H9 (cell line): ENCODE data around the gene BRPF1. TPM values are rescaled to one million over a fixed set of nuclear protein-coding genes. Genes with fewer than 3 reads are reported as not detected.

Experiments
- DNase-seq: peaks from one replicate; pipeline ENCODE4 v3.0.0-alpha.2; 2017
- H2AFZ ChIP-seq: one replicate; pipeline ENCODE4 v1.6.1; 2013; ENCODE audit warnings: mild to moderate bottlenecking, low read length, control low read depth, moderate library complexity
- H2AK5ac ChIP-seq: 2 replicates; pipeline ENCODE4 v1.6.1; 2013; ENCODE audit warnings: low read length, control low read depth, mixed read lengths; ENCODE audit not compliant: insufficient read length
- H2BK120ac ChIP-seq: one replicate; pipeline ENCODE4 v1.6.1; 2013; ENCODE audit warnings: low read depth, mild to moderate bottlenecking, low read length, control low read depth, inconsistent platforms; ENCODE audit not compliant: poor library complexity, severe bottlenecking
- H2BK12ac ChIP-seq: 2 replicates; pipeline ENCODE4 v1.6.1; 2013; ENCODE audit warnings: low read length, control low read depth, mixed read lengths, low read depth; ENCODE audit not compliant: insufficient read length
- H2BK15ac ChIP-seq: 2 replicates; pipeline ENCODE4 v1.6.1; 2013; ENCODE audit warnings: low read depth, low read length, control low read depth
- H2BK20ac ChIP-seq: one replicate; pipeline ENCODE4 v1.6.1; 2013; ENCODE audit warnings: low read depth, mild to moderate bottlenecking, low read length, control low read depth, inconsistent platforms; ENCODE audit not compliant: poor library complexity, severe bottlenecking
- H2BK5ac ChIP-seq: 2 replicates; pipeline ENCODE4 v1.6.1; 2013; ENCODE audit warnings: low read length, control low read depth, mixed read lengths; ENCODE audit not compliant: insufficient read length
- H3K14ac ChIP-seq: 2 replicates; pipeline ENCODE4 v1.6.1; 2013; ENCODE audit warnings: low read length, control low read depth; ENCODE audit not compliant: insufficient read depth
- H3K18ac ChIP-seq: 2 replicates; pipeline ENCODE4 v1.6.1; 2013; ENCODE audit warnings: low read depth, mild to moderate bottlenecking, mixed read lengths, low read length, control low read depth; ENCODE audit not compliant: insufficient read length
- H3K23ac ChIP-seq: 2 replicates; pipeline ENCODE4 v1.6.1; 2013; ENCODE audit warnings: low read length, control low read depth, mixed read lengths, low read depth; ENCODE audit not compliant: insufficient read length
- H3K23me2 ChIP-seq: 2 replicates; pipeline ENCODE4 v1.6.1; 2013; ENCODE audit warnings: low read depth, mild to moderate bottlenecking, mixed read lengths, low read length, control low read depth; ENCODE audit not compliant: insufficient read length, poor library complexity, severe bottlenecking
- H3K27ac ChIP-seq: 2 replicates; pipeline ENCODE4 v1.5.1; 2013; ENCODE audit warnings: low read length, control low read depth, mixed read lengths, low read depth; ENCODE audit not compliant: insufficient read length
- H3K27me3 ChIP-seq: 2 replicates; pipeline ENCODE4 v1.6.1; 2013; ENCODE audit warnings: low read length, control low read depth, inconsistent platforms; ENCODE audit not compliant: insufficient read depth
- H3K4ac ChIP-seq: 2 replicates; pipeline ENCODE4 v1.6.1; 2013; ENCODE audit warnings: low read depth, mild to moderate bottlenecking, control low read depth, inconsistent platforms, low read length, moderate library complexity
- H3K4me1 ChIP-seq: 2 replicates; pipeline ENCODE4 v1.6.1; 2013; ENCODE audit warnings: low read length, control low read depth, inconsistent platforms; ENCODE audit not compliant: insufficient read depth
- H3K4me2 ChIP-seq: 2 replicates; pipeline ENCODE4 v1.6.1; 2013; ENCODE audit warnings: low read length, control low read depth, mixed read lengths; ENCODE audit not compliant: insufficient read length, insufficient read depth
- H3K56ac ChIP-seq: 2 replicates; pipeline ENCODE4 v1.6.1; 2013; ENCODE audit warnings: low read depth, mild to moderate bottlenecking, mixed read lengths, low read length, control low read depth; ENCODE audit not compliant: insufficient read length
- H3K79me1 ChIP-seq: 2 replicates; pipeline ENCODE4 v1.6.1; 2013; ENCODE audit warnings: low read depth, mild to moderate bottlenecking, moderate library complexity, low read length, control low read depth, inconsistent platforms; ENCODE audit not compliant: insufficient read depth, poor library complexity, severe bottlenecking
- H3K79me2 ChIP-seq: 2 replicates; pipeline ENCODE4 v1.6.1; 2013; ENCODE audit warnings: low read length, control low read depth, inconsistent platforms; ENCODE audit not compliant: insufficient read depth
- H3K9ac ChIP-seq: 2 replicates; pipeline ENCODE4 v1.6.1; 2013; ENCODE audit warnings: low read length, control low read depth, mixed read lengths; ENCODE audit not compliant: insufficient read length; ENCODE audit errors: extremely low read depth
- H3K9me3 ChIP-seq: one replicate; pipeline ENCODE4 v1.6.1; 2013; ENCODE audit warnings: low read depth, low read length, inconsistent platforms; ENCODE audit not compliant: control insufficient read depth
- H3T11ph ChIP-seq: one replicate; pipeline ENCODE4 v1.6.1; 2013; ENCODE audit warnings: mild to moderate bottlenecking, low read length, control low read depth, inconsistent platforms
- H4K20me1 ChIP-seq: one replicate; pipeline ENCODE4 v1.6.1; 2013; ENCODE audit not compliant: control insufficient read depth, insufficient read length, insufficient read depth
- H4K5ac ChIP-seq: 2 replicates; pipeline ENCODE4 v1.6.1; 2013; ENCODE audit warnings: low read depth, mild to moderate bottlenecking, mixed read lengths, low read length, control low read depth; ENCODE audit not compliant: insufficient read length
- H4K8ac ChIP-seq: replicated peaks from 2 replicates; pipeline ENCODE4 v1.6.1; 2013; ENCODE audit warnings: low read length, control low read depth, mixed read lengths, low read depth; ENCODE audit not compliant: insufficient read length
- H4K91ac ChIP-seq: 2 replicates; pipeline ENCODE4 v1.6.1; 2013; ENCODE audit warnings: low read depth, mild to moderate bottlenecking, moderate library complexity, mixed read lengths, low read length, control low read depth; ENCODE audit not compliant: insufficient read length
- H3K27ac Mint-ChIP-seq, 3 experiments: 2 replicates in 2 of 3; 3 replicates in 1 of 3; pipeline ENCODE4 v1.8.0; 2020 to 2021; ENCODE audit warnings: mixed read lengths in 3 of 3, mild to moderate bottlenecking in 1 of 3, moderate library complexity in 1 of 3
- H3K27me3 Mint-ChIP-seq: 2 replicates; pipeline ENCODE4 v1.8.0; 2021; ENCODE audit warnings: low read depth, mild to moderate bottlenecking, moderate library complexity, mixed read lengths
- H3K36me3 Mint-ChIP-seq, 3 experiments: 2 replicates in 2 of 3; 3 replicates in 1 of 3; pipeline ENCODE4 v1.8.0; 2020 to 2021; ENCODE audit warnings: low read depth in 3 of 3, mixed read lengths in 3 of 3; ENCODE audit not compliant: insufficient read depth in 1 of 3
- H3K4me1 Mint-ChIP-seq, 2 experiments: 2 replicates each; pipeline ENCODE4 v1.8.0; 2020; ENCODE audit warnings: mixed read lengths in 2 of 2
- H3K4me3 Mint-ChIP-seq, 2 experiments: 2 replicates in 1 of 2; 3 replicates in 1 of 2; pipeline ENCODE4 v1.8.0; 2020 to 2021; ENCODE audit warnings: mild to moderate bottlenecking in 2 of 2, mixed read lengths in 2 of 2, moderate library complexity in 1 of 2
- H3K9me3 Mint-ChIP-seq, 2 experiments: 2 replicates in 1 of 2; 3 replicates in 1 of 2; pipeline ENCODE4 v1.8.0; 2020; ENCODE audit warnings: mild to moderate bottlenecking in 2 of 2, mixed read lengths in 2 of 2, moderate library complexity in 1 of 2
- CTCF ChIP-seq: fragments of 200-600 bp; sonication (generic); conservative IDR thresholded peaks from 3 replicates; pipeline ENCODE4 v1.8.0; 2021; ENCODE audit warnings: antibody characterized with exemption, mild to moderate bottlenecking
- WGBS: extraction: QIAGEN DNeasy Blood & Tissue Kit; methylation state at CpG from one replicate; pipeline ENCODE4 v1.1.7; 2013; ENCODE audit warnings: missing lambda C conversion rate, low lambda C conversion rate, mixed read lengths; ENCODE audit not compliant: insufficient read length; ENCODE audit errors: extremely low coverage; 5-methylcytosine and 5-hydroxymethylcytosine counted together
- total RNA-seq: library from RNA; stranded (reverse); gene quantifications from 2 replicates; pipeline ENCODE4 v1.2.1, GENCODE V29; 2021

The BRPF1 gene
- total RNA-seq, 1 experiment from 2014 or later, result 38.6 TPM

- no peak within 1 kb of the TSS for H3K4ac ChIP-seq
- H3K79me2 ChIP-seq, result no peaks in the 10 kb centered on the region
- no peaks in the 10 kb centered on the region for H3K4me1 ChIP-seq
- Mint-ChIP-seq H3K36me3 (peaks cover 36 to 86% (median 74%) of the 10 kb centered on the region in 3 experiments; a peak in 6 of 7 replicates), H3K9me3 (no peaks in the 10 kb centered on the region), H3K27me3 (no peaks in the 10 kb centered on the region; the same call in 1 of the 2 replicates), H3K4me3 (peak within 1 kb of the TSS; percentile 91 to 94), H3K27ac (peak within 1 kb of the TSS; percentile 99 to 100 (median 99)), H3K4me1 (peaks cover 13% of the 10 kb centered on the region in 2 experiments)
- H4K5ac ChIP-seq, result no peak within 1 kb of the TSS
- H2AK5ac ChIP-seq, result no peak within 1 kb of the TSS
- DNase-seq, result peak; percentile 99
- H2BK12ac ChIP-seq, result no peak within 1 kb of the TSS
- H2AFZ ChIP-seq, result no peak within 1 kb of the TSS
- no peak within 1 kb of the TSS for H3K56ac ChIP-seq
- no peak within 1 kb of the TSS for H3K23ac ChIP-seq
- no peak within 1 kb of the TSS for H2BK5ac ChIP-seq
- no peaks in the 10 kb centered on the region for H3K27me3 ChIP-seq
- no peak within 1 kb of the TSS for H2BK20ac ChIP-seq
- no CpG with 5 or more reads among the region's 60 CpGs for WGBS
- H4K8ac ChIP-seq, result no peak within 1 kb of the TSS
- H3K27ac ChIP-seq, result no peak within 1 kb of the TSS
- H3K9ac ChIP-seq, result peak within 1 kb of the TSS; percentile 59
- no peaks in the 10 kb centered on the region for H4K20me1 ChIP-seq
- no peak within 1 kb of the TSS for H3T11ph ChIP-seq
- no peaks in the 10 kb centered on the region for H3K9me3 ChIP-seq
- no peaks in the 10 kb centered on the region for H3K79me1 ChIP-seq
- H2BK15ac ChIP-seq, result no peak within 1 kb of the TSS
- peak within 1 kb of the TSS; percentile 43 for H3K14ac ChIP-seq
- TF ChIP-seq CTCF, result no peak
- H2BK120ac ChIP-seq, result no peak within 1 kb of the TSS
- H3K23me2 ChIP-seq, result no peaks in the 10 kb centered on the region
- H3K18ac ChIP-seq, result peak within 1 kb of the TSS; percentile 67
- no peak within 1 kb of the TSS for H4K91ac ChIP-seq
- peak within 1 kb of the TSS; percentile 62 for H3K4me2 ChIP-seq
These were observed 18.4 kb downstream of the BRPF1 start, which contains the start of gene OGG1 for GRCh38 chr3:9749645-9750555. TSS of gene OGG1 (plus strand) at chr3:9749952. CDS start at chr3:9750287, 335 bp downstream.
